Liver (tissue), 9 donors: Measurements from ENCODE around the gene SGCB. TPM values are rescaled to one million over a fixed set of nuclear protein-coding genes. Genes with fewer than 3 reads are reported as not detected.

Experiments used
- DNase-seq: peaks from one replicate; pipeline ENCODE4 v3.0.0-alpha.2; 2017; ENCODE audit warnings: low spot score
- H3K27ac ChIP-seq, 2 donors: one replicate each; pipeline ENCODE4 v1.7.0; 2013; ENCODE audit warnings: inconsistent platforms in 2 of 2, low read length in 2 of 2, control low read depth in 1 of 2, low read depth in 1 of 2, mild to moderate bottlenecking in 1 of 2
- H3K27me3 ChIP-seq, 4 donors: one replicate each; pipeline versions ENCODE4 v1.6.1 to v1.7.0; 2013; ENCODE audit warnings: low read length in 3 of 4, inconsistent platforms in 1 of 4, mild to moderate bottlenecking in 1 of 4, moderate library complexity in 1 of 4; ENCODE audit not compliant: control insufficient read depth in 4 of 4, insufficient read depth in 4 of 4
- H3K36me3 ChIP-seq, 4 donors: one replicate each; pipeline versions ENCODE4 v1.6.1 to v1.7.0; 2013; ENCODE audit warnings: low read length in 3 of 4, mild to moderate bottlenecking in 3 of 4, low read depth in 1 of 4, moderate library complexity in 1 of 4; ENCODE audit not compliant: control insufficient read depth in 4 of 4, insufficient read depth in 3 of 4
- H3K4me1 ChIP-seq, 4 donors: one replicate each; pipeline versions ENCODE4 v1.6.1 to v1.7.0; 2013; ENCODE audit warnings: low read length in 3 of 4, mild to moderate bottlenecking in 3 of 4, moderate library complexity in 1 of 4; ENCODE audit not compliant: control insufficient read depth in 4 of 4, insufficient read depth in 4 of 4
- H3K4me3 ChIP-seq, 3 donors: one replicate each; pipeline versions ENCODE4 v1.6.1 to v1.7.0; 2013; ENCODE audit warnings: low read length in 3 of 3, control low read depth in 1 of 3, low read depth in 1 of 3, mild to moderate bottlenecking in 1 of 3
- H3K9ac ChIP-seq, 2 donors: one replicate each; pipeline ENCODE4 v1.7.0; 2013; ENCODE audit warnings: low read length in 2 of 2, mild to moderate bottlenecking in 2 of 2, moderate library complexity in 2 of 2, control low read depth in 1 of 2, low read depth in 1 of 2
- H3K9me3 ChIP-seq, 4 donors: one replicate each; pipeline versions ENCODE4 v1.6.1 to v1.7.0; 2013; ENCODE audit warnings: low read length in 3 of 4; ENCODE audit not compliant: control insufficient read depth in 4 of 4
- EGR1 ChIP-seq, 2 donors: IDR thresholded peaks; 2 replicates each; pipeline ENCODE4 v1.6.1; 2016 to 2018; ENCODE audit warnings: antibody characterized with exemption in 2 of 2, low read depth in 2 of 2
- FOXA1 ChIP-seq: IDR thresholded peaks from 2 replicates; pipeline ENCODE4 v1.6.1; 2016; ENCODE audit warnings: antibody characterized with exemption
- FOXA2 ChIP-seq: IDR thresholded peaks from 2 replicates; pipeline ENCODE4 v1.6.1; 2016; ENCODE audit warnings: antibody characterized with exemption
- GABPA ChIP-seq, 2 donors: IDR thresholded peaks in 1 of 2; conservative IDR thresholded peaks in 1 of 2; 2 replicates each; pipeline ENCODE4 v1.6.1; 2016; ENCODE audit warnings: antibody characterized with exemption in 2 of 2, mild to moderate bottlenecking in 1 of 2, moderate library complexity in 1 of 2
- HNF4A ChIP-seq, 2 donors: conservative IDR thresholded peaks; 2 replicates each; pipeline ENCODE4 v1.6.1; 2016; ENCODE audit warnings: antibody characterized with exemption in 2 of 2, mild to moderate bottlenecking in 2 of 2
- HNF4G ChIP-seq: IDR thresholded peaks from 2 replicates; pipeline ENCODE4 v1.6.1; 2016; ENCODE audit warnings: antibody characterized with exemption
- JUND ChIP-seq, 2 donors: IDR thresholded peaks; 2 replicates each; pipeline ENCODE4 v1.6.1; 2016; ENCODE audit warnings: antibody characterized with exemption in 2 of 2
- NR2F2 ChIP-seq: IDR thresholded peaks from 2 replicates; pipeline ENCODE4 v1.6.1; 2016; ENCODE audit warnings: antibody characterized with exemption
- RAD21 ChIP-seq, 2 donors: IDR thresholded peaks; 2 replicates each; pipeline ENCODE4 v1.6.1; 2016; ENCODE audit warnings: antibody characterized with exemption in 2 of 2, mild to moderate bottlenecking in 2 of 2
- REST ChIP-seq: IDR thresholded peaks from 2 replicates; pipeline ENCODE4 v1.6.1; 2016; ENCODE audit warnings: antibody characterized with exemption, mild to moderate bottlenecking
- RXRA ChIP-seq, 2 donors: IDR thresholded peaks; 2 replicates each; pipeline ENCODE4 v1.6.1; 2017 to 2018; ENCODE audit warnings: antibody characterized with exemption in 2 of 2, mild to moderate bottlenecking in 1 of 2
- SP1 ChIP-seq: IDR thresholded peaks from 2 replicates; pipeline ENCODE4 v1.6.1; 2018; ENCODE audit warnings: antibody characterized with exemption, mild to moderate bottlenecking
- TAF1 ChIP-seq: conservative IDR thresholded peaks from 2 replicates; pipeline ENCODE4 v1.6.1; 2016; ENCODE audit warnings: antibody characterized with exemption, mild to moderate bottlenecking
- YY1 ChIP-seq: IDR thresholded peaks from 2 replicates; pipeline ENCODE4 v1.6.1; 2016; ENCODE audit warnings: antibody characterized with exemption, mild to moderate bottlenecking
- polyA plus RNA-seq, 2 donors: library from polyadenylated mRNA; stranded (reverse) in 1 of 2; unstranded in 1 of 2; fragments of 200-250 nt in 1 of 2; fragments of >200 nt in 1 of 2; fragmentation: Nextera tagmentation in 1 of 2; extraction: Ambion mirVana in 1 of 2; gene quantifications; one replicate each; pipeline versions ENCODE4 v1.2.1 to v1.2.3, GENCODE V29; 2013 to 2015
- total RNA-seq, 2 donors: library from RNA; depleted of rRNA; stranded (reverse); fragments of >200 nt; gene quantifications; one replicate each; pipeline ENCODE4 v1.2.3, GENCODE V29; 2014
- TF ChIP-seq, protein P1 (sequence below): IDR thresholded peaks from 2 replicates; pipeline ENCODE4 v1.6.1; 2016; ENCODE audit warnings: antibody characterized with exemption
- TF ChIP-seq, protein P2 (sequence below): IDR thresholded peaks from 2 replicates; pipeline ENCODE4 v1.6.1; 2016; ENCODE audit warnings: antibody characterized with exemption
- TF ChIP-seq, protein P3 (sequence below): IDR thresholded peaks from 2 replicates; pipeline ENCODE4 v1.6.1; 2016; ENCODE audit warnings: antibody characterized with exemption
- TF ChIP-seq, protein P4 (sequence below): fragments of 150-350 bp; IDR thresholded peaks from 2 replicates; pipeline ENCODE4 v1.5.1; 2017; ENCODE audit warnings: improper control_type of control experiment, low read depth, low read length; ENCODE audit not compliant: missing input control
- donor health status: healthy.
- donor health status: healthy.
- donor health status: healthy.
- donor health status: healthy.
- donor health status: healthy.

The SGCB gene
- total and polyA plus RNA-seq, 4 donors: 2.0 to 5.4 (median 3.3) TPM

- Histone ChIP-seq H3K9me3 (no peaks in the 10 kb centered on the region), H3K27me3 (no peaks in the 10 kb centered on the region), H3K27ac (no peak overlapping the region), H3K36me3 (no peaks in the 10 kb centered on the region), H3K4me3 (no peak overlapping the region), H3K9ac (no peak overlapping the region), H3K4me1 (peaks cover 0 to 14% (median 8%) of the 10 kb centered on the region in 4 donors)
- TF ChIP-seq JUND (IDR thresholded peaks at IDR 0.05) (no peak), NR2F2 (no peak), HNF4G (no peak), FOXA1 (no peak), RXRA (IDR thresholded peaks at IDR 0.05) (no peak), SP1 (no peak), RAD21 (IDR thresholded peaks at IDR 0.05) (no peak), REST (no peak), HNF4A (conservative IDR thresholded peaks at IDR 0.05) (no peak), TAF1 (no peak), EGR1 (IDR thresholded peaks at IDR 0.05; ENCODE audit: low read depth in 2 of 2) (no peak), FOXA2 (no peak), GABPA (IDR thresholded peaks at IDR 0.05 in 1 of 2, conservative IDR thresholded peaks at IDR 0.05 in 1 of 2) (no peak), YY1 (no peak)
- TF ChIP-seq, protein P1, sequence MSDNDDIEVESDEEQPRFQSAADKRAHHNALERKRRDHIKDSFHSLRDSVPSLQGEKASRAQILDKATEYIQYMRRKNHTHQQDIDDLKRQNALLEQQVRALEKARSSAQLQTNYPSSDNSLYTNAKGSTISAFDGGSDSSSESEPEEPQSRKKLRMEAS: no peak
- TF ChIP-seq, protein P2, sequence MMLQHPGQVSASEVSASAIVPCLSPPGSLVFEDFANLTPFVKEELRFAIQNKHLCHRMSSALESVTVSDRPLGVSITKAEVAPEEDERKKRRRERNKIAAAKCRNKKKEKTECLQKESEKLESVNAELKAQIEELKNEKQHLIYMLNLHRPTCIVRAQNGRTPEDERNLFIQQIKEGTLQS: no peak
- TF ChIP-seq, protein P3, sequence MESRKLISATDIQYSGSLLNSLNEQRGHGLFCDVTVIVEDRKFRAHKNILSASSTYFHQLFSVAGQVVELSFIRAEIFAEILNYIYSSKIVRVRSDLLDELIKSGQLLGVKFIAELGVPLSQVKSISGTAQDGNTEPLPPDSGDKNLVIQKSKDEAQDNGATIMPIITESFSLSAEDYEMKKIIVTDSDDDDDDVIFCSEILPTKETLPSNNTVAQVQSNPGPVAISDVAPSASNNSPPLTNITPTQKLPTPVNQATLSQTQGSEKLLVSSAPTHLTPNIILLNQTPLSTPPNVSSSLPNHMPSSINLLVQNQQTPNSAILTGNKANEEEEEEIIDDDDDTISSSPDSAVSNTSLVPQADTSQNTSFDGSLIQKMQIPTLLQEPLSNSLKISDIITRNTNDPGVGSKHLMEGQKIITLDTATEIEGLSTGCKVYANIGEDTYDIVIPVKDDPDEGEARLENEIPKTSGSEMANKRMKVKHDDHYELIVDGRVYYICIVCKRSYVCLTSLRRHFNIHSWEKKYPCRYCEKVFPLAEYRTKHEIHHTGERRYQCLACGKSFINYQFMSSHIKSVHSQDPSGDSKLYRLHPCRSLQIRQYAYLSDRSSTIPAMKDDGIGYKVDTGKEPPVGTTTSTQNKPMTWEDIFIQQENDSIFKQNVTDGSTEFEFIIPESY: no peak
- TF ChIP-seq, protein P4, sequence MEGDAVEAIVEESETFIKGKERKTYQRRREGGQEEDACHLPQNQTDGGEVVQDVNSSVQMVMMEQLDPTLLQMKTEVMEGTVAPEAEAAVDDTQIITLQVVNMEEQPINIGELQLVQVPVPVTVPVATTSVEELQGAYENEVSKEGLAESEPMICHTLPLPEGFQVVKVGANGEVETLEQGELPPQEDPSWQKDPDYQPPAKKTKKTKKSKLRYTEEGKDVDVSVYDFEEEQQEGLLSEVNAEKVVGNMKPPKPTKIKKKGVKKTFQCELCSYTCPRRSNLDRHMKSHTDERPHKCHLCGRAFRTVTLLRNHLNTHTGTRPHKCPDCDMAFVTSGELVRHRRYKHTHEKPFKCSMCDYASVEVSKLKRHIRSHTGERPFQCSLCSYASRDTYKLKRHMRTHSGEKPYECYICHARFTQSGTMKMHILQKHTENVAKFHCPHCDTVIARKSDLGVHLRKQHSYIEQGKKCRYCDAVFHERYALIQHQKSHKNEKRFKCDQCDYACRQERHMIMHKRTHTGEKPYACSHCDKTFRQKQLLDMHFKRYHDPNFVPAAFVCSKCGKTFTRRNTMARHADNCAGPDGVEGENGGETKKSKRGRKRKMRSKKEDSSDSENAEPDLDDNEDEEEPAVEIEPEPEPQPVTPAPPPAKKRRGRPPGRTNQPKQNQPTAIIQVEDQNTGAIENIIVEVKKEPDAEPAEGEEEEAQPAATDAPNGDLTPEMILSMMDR: no peak
- DNase-seq: no peak
Observed at GRCh38 chr4:51997647-51998046, 40.5 kb downstream of the SGCB start.
